GM23338 (cell line): ENCODE data around the gene COL25A1. TPM values are rescaled to one million over a fixed set of nuclear protein-coding genes. Genes with fewer than 3 reads are reported as not detected.

Source experiments
- ATAC-seq: fragments of 200-7000 bp; cut with Tn5 transposase; 3 replicates; pipeline ENCODE4 v1.9.1; 2020
- DNase-seq: peaks from one replicate; pipeline ENCODE4 v3.0.0-alpha.2; 2015; ENCODE audit warnings: low spot score
- H2AFZ ChIP-seq: fragments of 200-600 bp; sonication (generic); 2 replicates; pipeline ENCODE4 v1.8.0; 2016; ENCODE audit warnings: antibody characterized with exemption, mild to moderate bottlenecking, moderate library complexity
- H3F3A ChIP-seq: fragments of 200-600 bp; sonication (generic); replicated peaks from 2 replicates; pipeline ENCODE4 v1.8.0; 2017; ENCODE audit warnings: antibody characterized with exemption, mixed run types, low read depth
- H3K27ac ChIP-seq: fragments of 200-600 bp; sonication (generic); 2 replicates; pipeline ENCODE4 v1.6.1; 2016; ENCODE audit warnings: low read depth
- H3K27me3 ChIP-seq: fragments of 200-600 bp; sonication (generic); 2 replicates; pipeline ENCODE4 v1.8.0; 2016; ENCODE audit warnings: mild to moderate bottlenecking, mixed run types, moderate library complexity; ENCODE audit not compliant: insufficient read depth
- H3K36me3 ChIP-seq: fragments of 200-600 bp; sonication (generic); 2 replicates; pipeline ENCODE4 v1.8.0; 2016; ENCODE audit warnings: mild to moderate bottlenecking; ENCODE audit not compliant: insufficient read depth
- H3K4me1 ChIP-seq: fragments of 200-600 bp; sonication (generic); 2 replicates; pipeline ENCODE4 v1.8.0; 2016; ENCODE audit warnings: mild to moderate bottlenecking, moderate library complexity; ENCODE audit not compliant: insufficient read depth
- H3K4me2 ChIP-seq: fragments of 200-600 bp; sonication (generic); 2 replicates; pipeline ENCODE4 v1.7.1; 2017; ENCODE audit warnings: mixed run types
- H3K4me3 ChIP-seq: fragments of 200-600 bp; sonication (generic); 2 replicates; pipeline ENCODE4 v1.6.1; 2016; ENCODE audit warnings: mixed run types
- H3K79me2 ChIP-seq: fragments of 200-600 bp; sonication (generic); replicated peaks from 2 replicates; pipeline ENCODE4 v1.8.0; 2017; ENCODE audit warnings: mild to moderate bottlenecking; ENCODE audit not compliant: insufficient read depth
- H3K9me2 ChIP-seq: fragments of 200-600 bp; sonication (generic); 2 replicates; pipeline ENCODE4 v1.8.0; 2017; ENCODE audit not compliant: insufficient read depth
- H4K20me1 ChIP-seq: fragments of 200-600 bp; sonication (generic); replicated peaks from 2 replicates; pipeline ENCODE4 v1.8.0; 2017; ENCODE audit warnings: mild to moderate bottlenecking; ENCODE audit not compliant: insufficient read depth
- H3K27ac Mint-ChIP-seq: 2 replicates; pipeline ENCODE4 v1.8.0; 2020; ENCODE audit warnings: inconsistent platforms, mild to moderate bottlenecking, moderate library complexity, mixed read lengths
- H3K27me3 Mint-ChIP-seq: 3 replicates; pipeline ENCODE4 v1.8.0; 2022; ENCODE audit warnings: low read depth, mild to moderate bottlenecking, moderate library complexity, mixed read lengths, inconsistent platforms; ENCODE audit not compliant: insufficient read depth, poor library complexity
- H3K36me3 Mint-ChIP-seq: 3 replicates; pipeline ENCODE4 v1.8.0; 2021; ENCODE audit warnings: low read depth, mild to moderate bottlenecking, inconsistent platforms, moderate library complexity, mixed read lengths
- H3K4me1 Mint-ChIP-seq: 3 replicates; pipeline ENCODE4 v1.8.0; 2020; ENCODE audit warnings: mild to moderate bottlenecking, inconsistent platforms, mixed read lengths
- H3K4me3 Mint-ChIP-seq: 3 replicates; pipeline ENCODE4 v1.8.0; 2021; ENCODE audit warnings: moderate library complexity, mild to moderate bottlenecking, inconsistent platforms, mixed read lengths
- H3K9me3 Mint-ChIP-seq: 3 replicates; pipeline ENCODE4 v1.8.0; 2020; ENCODE audit warnings: moderate library complexity, mild to moderate bottlenecking, inconsistent platforms, mixed read lengths
- CTCF ChIP-seq, 2 experiments: fragments of 200-600 bp in 1 of 2; sonication (generic) in 1 of 2; conservative IDR thresholded peaks; 2 replicates each; pipeline versions ENCODE4 v1.5.1 to v1.6.1; 2016 to 2017; ENCODE audit warnings: antibody characterized with exemption in 2 of 2, low read depth in 2 of 2, mild to moderate bottlenecking in 2 of 2, moderate library complexity in 1 of 2
- EZH2 ChIP-seq: fragments of 200-600 bp; sonication (generic); IDR thresholded peaks from one replicate; pipeline ENCODE4 v1.8.0; 2017; ENCODE audit warnings: antibody characterized with exemption, mild to moderate bottlenecking, low read depth; ENCODE audit not compliant: unreplicated experiment
- JUNB ChIP-seq: IDR thresholded peaks from one replicate; pipeline ENCODE4 v1.6.1; 2016; ENCODE audit warnings: antibody characterized with exemption; ENCODE audit not compliant: unreplicated experiment
- NANOG ChIP-seq: IDR thresholded peaks from 2 replicates; pipeline ENCODE4 v1.6.1; 2016; ENCODE audit warnings: antibody characterized with exemption, borderline replicate concordance
- REST ChIP-seq: IDR thresholded peaks from one replicate; pipeline ENCODE4 v1.6.1; 2018; ENCODE audit warnings: antibody characterized with exemption; ENCODE audit not compliant: unreplicated experiment
- STAT1 ChIP-seq: IDR thresholded peaks from one replicate; pipeline ENCODE4 v1.6.1; 2016; ENCODE audit warnings: antibody characterized with exemption; ENCODE audit not compliant: unreplicated experiment
- ZNF114 ChIP-seq: fragments of 250-450 bp; sonication (Bioruptor Pico); IDR thresholded peaks from 2 replicates; pipeline ENCODE4 v1.5.0; 2020; ENCODE audit warnings: mild to moderate bottlenecking, moderate library complexity
- ZNF462 ChIP-seq: fragments of 250-450 bp; sonication (Bioruptor Pico); IDR thresholded peaks from 2 replicates; pipeline ENCODE4 v1.5.0; 2020; ENCODE audit warnings: mild to moderate bottlenecking, moderate library complexity
- polyA plus RNA-seq: library from polyadenylated mRNA; unstranded; fragments of >200 nt; fragmentation: Nextera tagmentation; extraction: Ambion mirVana; gene quantifications from 2 replicates; pipeline ENCODE4 v1.2.1, GENCODE V29; 2016
- total RNA-seq: library from RNA; depleted of rRNA; stranded (reverse); fragments of >200 nt; shearing (Covaris generic); gene quantifications from 2 replicates; pipeline ENCODE4 v1.2.3, GENCODE V29; 2014

Gene COL25A1
- total and polyA plus RNA-seq, 2 experiments from 2014 or later, result 3.9 to 5.6 TPM

- H2AFZ ChIP-seq, result no peak overlapping the region
- H4K20me1 ChIP-seq, result no peaks in the 10 kb centered on the region
- TF ChIP-seq EZH2 (no peak), NANOG (no peak)
- H3K36me3 Mint-ChIP-seq, result no peaks in the 10 kb centered on the region
- DNase-seq (no peak), ATAC-seq (no peak)
- H3K27me3 ChIP-seq, result no peaks in the 10 kb centered on the region
- no peaks in the 10 kb centered on the region for H3K4me1 ChIP-seq
- H3F3A ChIP-seq, result no peaks in the 10 kb centered on the region
- no peak overlapping the region for H3K4me3 Mint-ChIP-seq
- H3K9me2 ChIP-seq, result no peaks in the 10 kb centered on the region
- no peaks in the 10 kb centered on the region for H3K36me3 ChIP-seq
- H3K4me1 Mint-ChIP-seq, result no peaks in the 10 kb centered on the region; the same call in 2 of the 3 replicates
- H3K27me3 Mint-ChIP-seq, result no peaks in the 10 kb centered on the region
- no peak overlapping the region for H3K27ac Mint-ChIP-seq
- H3K4me2 ChIP-seq, result no peak overlapping the region
- no peaks in the 10 kb centered on the region for H3K79me2 ChIP-seq
- no peak overlapping the region for H3K4me3 ChIP-seq
- H3K9me3 Mint-ChIP-seq, result no peaks in the 10 kb centered on the region
- H3K27ac ChIP-seq, result no peak overlapping the region
Observed at GRCh38 chr4:109243871-109244270, 58.6 kb downstream of the COL25A1 start.

- no peaks in the 10 kb centered on the region for H3K27me3 Mint-ChIP-seq
- ATAC-seq (no peak), DNase-seq (no peak)
- Histone ChIP-seq H3K4me2 (no peak overlapping the region), H3K4me3 (no peak overlapping the region), H4K20me1 (no peaks in the 10 kb centered on the region), H3K79me2 (no peaks in the 10 kb centered on the region), H3K9me2 (no peaks in the 10 kb centered on the region), H3K36me3 (no peaks in the 10 kb centered on the region), H3K27ac (no peak overlapping the region), H3F3A (no peaks in the 10 kb centered on the region), H2AFZ (no peak overlapping the region), H3K4me1 (no peaks in the 10 kb centered on the region), H3K27me3 (no peaks in the 10 kb centered on the region)
- no peak overlapping the region for H3K27ac Mint-ChIP-seq
- no peaks in the 10 kb centered on the region for H3K9me3 Mint-ChIP-seq
- H3K36me3 Mint-ChIP-seq, result no peaks in the 10 kb centered on the region; the same call in 2 of the 3 replicates
- H3K4me1 Mint-ChIP-seq, result no peaks in the 10 kb centered on the region
- H3K4me3 Mint-ChIP-seq, result no peak overlapping the region
- no peak for TF ChIP-seq NANOG
- no peak for TF ChIP-seq EZH2
- no peak for TF ChIP-seq ZNF114 (CRISPR knock-in tag)
- no peak for TF ChIP-seq REST
- no peak for TF ChIP-seq ZNF462 (CRISPR knock-in tag)
- TF ChIP-seq STAT1, result no peak
- TF ChIP-seq JUNB, result no peak
- TF ChIP-seq CTCF (conservative IDR thresholded peaks at IDR 0.05; ENCODE audit: low read depth in 2 of 2), result no peak
Observed at GRCh38 chr4:109238746-109239145, 63.7 kb downstream of the COL25A1 start.
